Measurements from ENCODE around the gene VAMP5. TPM values are rescaled to one million over a fixed set of nuclear protein-coding genes. Genes with fewer than 3 reads are reported as not detected.

The VAMP5 gene
- total and polyA plus RNA-seq, 2 of the 8 experiments (the other 6 are each of a cell fraction or from before 2014, with no cell fraction given) = 4.7 to 14.2 TPM

- H2AK5ac ChIP-seq (ENCODE audit: low read depth, low read length) = no peak overlapping the region
- H3K36me3 ChIP-seq (ENCODE audit: control insufficient read depth in 2 of 4, insufficient read depth in 4 of 4, low read length in 3 of 4) = peaks cover 21 to 45% (median 35%) of the 10 kb centered on the region in 4 experiments
- no peak overlapping the region for H3K18ac ChIP-seq (ENCODE audit: extremely low read depth, low read length)
- no peak overlapping the region for H2BK5ac ChIP-seq (ENCODE audit: low read depth, low read length)
- no peaks in the 10 kb centered on the region for H3K79me2 ChIP-seq (ENCODE audit: control insufficient read depth in 1 of 2, insufficient read depth in 2 of 2, low read length in 2 of 2)
- H3K9me3 ChIP-seq (ENCODE audit: insufficient read depth in 2 of 2, low read depth in 1 of 2, low read length in 1 of 2) = no peaks in the 10 kb centered on the region
- ChIA-PET POLR2A (ENCODE audit: partially characterized antibody) (interaction anchor here (0.9 to 38.6 kb wide), 8 partner anchors 8 to 223 kb away, joined by 3 to 1889 read pairs (median 204); partner anchors contain the start of genes C2orf68, CAPG, ELMOD3 and GGCX), CTCF (ENCODE audit: partially characterized antibody) (interaction anchor here (0.6 to 10.1 kb wide), 24 partner anchors 10 to 204 kb away, joined by 3 to 259 read pairs (median 4); partner anchors contain the start of genes ELMOD3, GGCX, MAT2A and RETSAT)
- no peak overlapping the region for H3K23ac ChIP-seq (ENCODE audit: insufficient read length)
- DNase-seq (ENCODE audit: low read depth in 1 of 2, low spot score in 2 of 2) = no peak
- no peak overlapping the region for H2BK120ac ChIP-seq (replicated peaks; ENCODE audit: low read depth, low read length)
- no peak overlapping the region for H3K56ac ChIP-seq (replicated peaks; ENCODE audit: insufficient read length, low read depth, low read length)
- no peak overlapping the region for H4K91ac ChIP-seq (replicated peaks; ENCODE audit: insufficient read length, low read length)
- no peak overlapping the region for H4K5ac ChIP-seq (ENCODE audit: insufficient read length, low read depth, low read length)
- H3K4me1 ChIP-seq (replicated peaks in 1 of 4; ENCODE audit: control insufficient read depth in 3 of 4, insufficient read depth in 4 of 4, low read length in 3 of 4) = peaks cover 0 to 2% (median 0%) of the 10 kb centered on the region in 4 experiments; a peak in 1 of 7 replicates
- no peaks in the 10 kb centered on the region for H3K27me3 ChIP-seq (replicated peaks in 1 of 4; ENCODE audit: control insufficient read depth in 3 of 4, extremely low read depth in 1 of 4, insufficient read depth in 3 of 4, low read length in 3 of 4)
- H2BK12ac ChIP-seq (ENCODE audit: low read depth, low read length) = no peak overlapping the region
- no peak overlapping the region for H3K9ac ChIP-seq (replicated peaks in 1 of 4; ENCODE audit: extremely low read depth in 1 of 4, low read depth in 3 of 4, low read length in 3 of 4)
- no peak overlapping the region for H2BK15ac ChIP-seq (ENCODE audit: low read length)
- 94% methylated on average over 10 of the region's 10 CpGs; no CpG with 5 or more reads in 1 of the 2 experiments for WGBS, 2 experiments (ENCODE audit: extremely low coverage in 1 of 2, insufficient coverage in 1 of 2, insufficient read length in 1 of 2, insufficient replicate concordance in 2 of 2, low coverage in 1 of 2, low lambda C conversion rate in 2 of 2, missing lambda C conversion rate in 1 of 2)
- H4K8ac ChIP-seq (ENCODE audit: extremely low read depth, insufficient read depth, low read length) = no peak overlapping the region
- no peak overlapping the region for H3K14ac ChIP-seq (ENCODE audit: insufficient read length)
- TF ChIP-seq CHD1 (IDR thresholded peaks at IDR 0.05; ENCODE audit: low read depth, low read length) = no peak
- TF ChIP-seq HDAC6 (IDR thresholded peaks at IDR 0.05; ENCODE audit: low read depth, low read length) = no peak
- no peak for TF ChIP-seq GTF2F1 (IDR thresholded peaks at IDR 0.05; ENCODE audit: borderline replicate concordance, low read depth, low read length)
- TF ChIP-seq, protein P1, sequence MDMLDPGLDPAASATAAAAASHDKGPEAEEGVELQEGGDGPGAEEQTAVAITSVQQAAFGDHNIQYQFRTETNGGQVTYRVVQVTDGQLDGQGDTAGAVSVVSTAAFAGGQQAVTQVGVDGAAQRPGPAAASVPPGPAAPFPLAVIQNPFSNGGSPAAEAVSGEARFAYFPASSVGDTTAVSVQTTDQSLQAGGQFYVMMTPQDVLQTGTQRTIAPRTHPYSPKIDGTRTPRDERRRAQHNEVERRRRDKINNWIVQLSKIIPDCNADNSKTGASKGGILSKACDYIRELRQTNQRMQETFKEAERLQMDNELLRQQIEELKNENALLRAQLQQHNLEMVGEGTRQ (IDR thresholded peaks at IDR 0.05; ENCODE audit: low read length) = no peak
- TF ChIP-seq SAP30 (IDR thresholded peaks at IDR 0.05; ENCODE audit: insufficient read depth, insufficient replicate concordance, low read length) = no peak
- H2AFZ ChIP-seq (ENCODE audit: low read length) = no peak overlapping the region
- H3K4ac ChIP-seq (replicated peaks; ENCODE audit: insufficient read length, low read depth, low read length) = no peak overlapping the region
- peaks cover 1 to 2% of the 10 kb centered on the region in 2 experiments for H4K20me1 ChIP-seq (replicated peaks in 1 of 2; ENCODE audit: control insufficient read depth in 1 of 2, insufficient read depth in 2 of 2, low read length in 2 of 2)
- no peak overlapping the region for H3K27ac ChIP-seq (ENCODE audit: low read depth, low read length)
- H2BK20ac ChIP-seq (ENCODE audit: low read length) = no peak overlapping the region
- H3K4me2 ChIP-seq (ENCODE audit: insufficient read depth in 1 of 2, low read depth in 2 of 2, low read length in 2 of 2) = no peak overlapping the region
- FAIRE-seq = no peak
- no peak overlapping the region for H3K4me3 ChIP-seq (ENCODE audit: extremely low read depth in 1 of 4, insufficient read depth in 2 of 4, low read depth in 3 of 4, low read length in 4 of 4)
- no peaks in the 10 kb centered on the region for H3K23me2 ChIP-seq (ENCODE audit: low read depth, low read length)
- no peaks in the 10 kb centered on the region for H3K79me1 ChIP-seq (ENCODE audit: low read depth, low read length)
Observed at GRCh38 chr2:85550486-85550885, 33.7 kb upstream of the VAMP5 start.

All from H1 (cell line).